Measurements from ENCODE around the gene OAT.

DNA sequence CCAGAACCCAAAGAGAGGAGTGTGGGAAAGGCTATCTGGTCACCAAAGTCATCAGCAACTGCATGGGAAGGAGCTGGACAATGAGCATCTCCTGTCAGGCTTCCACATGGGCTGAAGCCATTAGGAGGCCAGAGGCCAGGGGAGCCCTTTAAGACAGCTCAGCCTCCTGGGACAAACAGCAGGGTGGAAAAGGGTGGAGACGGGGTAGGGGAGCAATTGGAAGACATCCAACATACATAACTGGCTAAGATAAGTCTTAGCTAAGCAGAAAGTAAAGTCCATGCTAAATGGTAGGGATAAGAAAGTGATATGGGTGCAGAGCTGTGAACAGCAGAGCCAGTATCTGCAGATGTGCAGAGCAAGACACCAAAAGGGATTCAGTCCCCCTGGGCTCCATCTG is 1.5 kb upstream of the OAT start:
- TF ChIP-seq EP300 (IDR thresholded peaks at IDR 0.05), result no peak
- TF ChIP-seq, protein P1, sequence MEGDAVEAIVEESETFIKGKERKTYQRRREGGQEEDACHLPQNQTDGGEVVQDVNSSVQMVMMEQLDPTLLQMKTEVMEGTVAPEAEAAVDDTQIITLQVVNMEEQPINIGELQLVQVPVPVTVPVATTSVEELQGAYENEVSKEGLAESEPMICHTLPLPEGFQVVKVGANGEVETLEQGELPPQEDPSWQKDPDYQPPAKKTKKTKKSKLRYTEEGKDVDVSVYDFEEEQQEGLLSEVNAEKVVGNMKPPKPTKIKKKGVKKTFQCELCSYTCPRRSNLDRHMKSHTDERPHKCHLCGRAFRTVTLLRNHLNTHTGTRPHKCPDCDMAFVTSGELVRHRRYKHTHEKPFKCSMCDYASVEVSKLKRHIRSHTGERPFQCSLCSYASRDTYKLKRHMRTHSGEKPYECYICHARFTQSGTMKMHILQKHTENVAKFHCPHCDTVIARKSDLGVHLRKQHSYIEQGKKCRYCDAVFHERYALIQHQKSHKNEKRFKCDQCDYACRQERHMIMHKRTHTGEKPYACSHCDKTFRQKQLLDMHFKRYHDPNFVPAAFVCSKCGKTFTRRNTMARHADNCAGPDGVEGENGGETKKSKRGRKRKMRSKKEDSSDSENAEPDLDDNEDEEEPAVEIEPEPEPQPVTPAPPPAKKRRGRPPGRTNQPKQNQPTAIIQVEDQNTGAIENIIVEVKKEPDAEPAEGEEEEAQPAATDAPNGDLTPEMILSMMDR (IDR thresholded peaks at IDR 0.05), result no peak
